22Rv1 (cell line): ENCODE results near the gene GSTP1.

ENCODE experiments used
- H3K27ac ChIP-seq: fragments of 450-650 bp; 2 replicates; pipeline ENCODE4 v1.5.1; 2017
- ZFX ChIP-seq: fragments of 450-650 bp; IDR thresholded peaks from 2 replicates; pipeline ENCODE4 v1.6.1; 2017; ENCODE audit warnings: antibody characterized with exemption, borderline replicate concordance
- TF ChIP-seq, protein P1 (sequence below): fragments of 450-650 bp; IDR thresholded peaks from 2 replicates; pipeline ENCODE4 v1.5.1; 2017; ENCODE audit warnings: mild to moderate bottlenecking

Gene GSTP1

GRCh38 chr11:67571443-67571842, 12.2 kb upstream of the GSTP1 start:
- TF ChIP-seq, protein P1, sequence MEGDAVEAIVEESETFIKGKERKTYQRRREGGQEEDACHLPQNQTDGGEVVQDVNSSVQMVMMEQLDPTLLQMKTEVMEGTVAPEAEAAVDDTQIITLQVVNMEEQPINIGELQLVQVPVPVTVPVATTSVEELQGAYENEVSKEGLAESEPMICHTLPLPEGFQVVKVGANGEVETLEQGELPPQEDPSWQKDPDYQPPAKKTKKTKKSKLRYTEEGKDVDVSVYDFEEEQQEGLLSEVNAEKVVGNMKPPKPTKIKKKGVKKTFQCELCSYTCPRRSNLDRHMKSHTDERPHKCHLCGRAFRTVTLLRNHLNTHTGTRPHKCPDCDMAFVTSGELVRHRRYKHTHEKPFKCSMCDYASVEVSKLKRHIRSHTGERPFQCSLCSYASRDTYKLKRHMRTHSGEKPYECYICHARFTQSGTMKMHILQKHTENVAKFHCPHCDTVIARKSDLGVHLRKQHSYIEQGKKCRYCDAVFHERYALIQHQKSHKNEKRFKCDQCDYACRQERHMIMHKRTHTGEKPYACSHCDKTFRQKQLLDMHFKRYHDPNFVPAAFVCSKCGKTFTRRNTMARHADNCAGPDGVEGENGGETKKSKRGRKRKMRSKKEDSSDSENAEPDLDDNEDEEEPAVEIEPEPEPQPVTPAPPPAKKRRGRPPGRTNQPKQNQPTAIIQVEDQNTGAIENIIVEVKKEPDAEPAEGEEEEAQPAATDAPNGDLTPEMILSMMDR: no peak
- no peak for TF ChIP-seq ZFX
- H3K27ac ChIP-seq: no peak overlapping the region

DNA sequence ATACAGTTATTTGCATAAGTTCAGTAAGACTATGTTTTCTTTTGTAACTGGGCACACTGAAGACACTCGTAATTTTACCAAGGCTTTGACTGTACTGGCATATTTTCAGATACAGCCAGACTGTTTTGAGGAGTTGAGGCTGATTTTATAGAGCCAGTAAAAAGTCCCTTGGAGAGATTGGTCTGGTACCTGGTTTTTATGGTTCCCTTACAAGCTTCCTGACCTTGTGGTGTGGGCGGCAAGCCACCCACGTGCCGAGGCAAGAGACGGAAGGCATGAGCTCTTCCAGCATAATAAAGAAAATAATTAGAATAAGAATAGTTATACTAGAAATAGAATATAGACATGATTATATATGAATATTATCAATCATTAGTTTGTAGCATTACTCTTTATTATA, 11.3 kb upstream of the GSTP1 start:
- TF ChIP-seq ZFX: no peak
- TF ChIP-seq, protein P1: no peak
- H3K27ac ChIP-seq: no peak overlapping the region

DNA sequence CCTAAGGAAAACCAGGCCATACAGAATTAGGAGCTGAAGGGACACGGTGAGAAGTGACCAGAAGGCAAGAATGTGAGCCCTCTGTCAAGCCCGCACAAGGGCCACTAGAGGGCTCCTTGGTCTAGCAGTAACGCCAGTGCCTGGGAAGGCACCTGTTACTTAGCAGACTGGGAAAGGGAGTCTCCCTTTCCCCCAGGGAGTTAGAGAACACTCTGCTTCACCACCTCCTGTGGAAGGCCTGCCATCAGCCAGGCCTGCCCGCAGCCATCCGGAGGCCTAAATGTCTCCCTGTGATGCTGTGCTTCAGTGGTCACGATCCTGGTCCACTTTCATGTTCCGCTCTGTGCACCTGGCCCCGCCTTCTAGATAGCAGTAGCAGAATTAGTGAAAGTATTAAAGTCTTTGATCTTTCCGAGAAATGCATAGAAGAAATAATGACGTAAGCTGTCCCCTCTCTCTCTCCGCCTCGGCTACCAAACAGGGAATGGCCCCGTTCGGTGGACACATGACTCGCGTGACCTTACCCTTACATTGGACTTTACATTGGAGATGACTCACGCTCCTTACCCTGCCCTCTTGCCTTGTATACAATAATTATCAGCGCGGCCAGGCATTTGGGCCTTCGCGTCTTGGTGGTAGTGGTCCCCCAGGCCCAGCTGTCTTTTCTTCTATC, 10.7 kb upstream of the GSTP1 start:
- TF ChIP-seq ZFX: no peak
- TF ChIP-seq, protein P1: peak; percentile 92
- H3K27ac ChIP-seq: no peak overlapping the region

GRCh38 chr11:67574938-67575337, 8.7 kb upstream of the GSTP1 start:
- H3K27ac ChIP-seq: no peak overlapping the region
- TF ChIP-seq, protein P1: no peak
- no peak for TF ChIP-seq ZFX

GRCh38 chr11:67576735-67577475, 6.7 kb upstream of the GSTP1 start:
- no peak overlapping the region for H3K27ac ChIP-seq
- TF ChIP-seq ZFX: no peak
- TF ChIP-seq, protein P1: no peak

DNA sequence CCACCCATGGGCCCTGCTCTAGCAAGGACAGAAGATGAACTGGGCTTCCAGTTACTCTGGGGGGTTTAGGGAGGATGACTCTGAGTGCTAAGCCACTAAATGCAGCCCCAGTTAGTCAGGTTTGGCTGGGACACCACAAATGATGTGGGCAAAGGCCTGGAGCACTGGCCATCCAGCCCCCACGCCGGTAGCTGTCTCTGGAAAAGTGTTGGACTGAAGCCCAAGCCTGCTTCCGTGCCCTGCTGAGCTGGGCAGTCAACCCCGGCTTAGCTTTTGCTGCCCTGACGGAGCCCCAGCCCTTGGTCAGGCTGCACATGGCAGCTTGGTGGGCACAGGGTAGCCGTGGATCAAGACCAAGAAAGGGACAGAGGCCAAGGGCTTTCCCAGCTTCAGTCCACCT, 5.7 kb upstream of the GSTP1 start:
- no peak overlapping the region for H3K27ac ChIP-seq
- no peak for TF ChIP-seq ZFX
- TF ChIP-seq, protein P1: no peak

- TF ChIP-seq, protein P1: no peak
- no peak for TF ChIP-seq ZFX
- peak overlapping the region; percentile 81 for H3K27ac ChIP-seq
These were observed 2.1 kb upstream of the GSTP1 start for GRCh38 chr11:67581469-67581868.
